Naive thymus-derived CD4-positive, alpha-beta T cell (primary cell): Measurements from ENCODE around the gene SRP54. TPM values are rescaled to one million over a fixed set of nuclear protein-coding genes. Genes with fewer than 3 reads are reported as not detected.
"Not testable (repeated sequence)": the region's sequence is repeated elsewhere in the genome, so short reads cannot be mapped to it uniquely, and the experiment has no call there.

Experiments
- ATAC-seq: fragments of 150-1000 bp; cut with Tn5 transposase; 2 replicates; pipeline ENCODE4 v1.10.0; 2021; ENCODE audit warnings: mild to moderate bottlenecking, moderate library complexity
- CTCF ChIA-PET: fragments of 350-600 bp; sonication (Branson Sonifier 250); formaldehyde crosslinking; loops from one replicate; lab custom pipeline; 2021; ENCODE audit warnings: antibody characterized with exemption; lab: Charles Lee
- POLR2A ChIA-PET: fragments of 350-600 bp; sonication (Branson Sonifier 250); formaldehyde crosslinking; loops from one replicate; lab custom pipeline; 2021; ENCODE audit warnings: antibody characterized with exemption, inconsistent platforms; lab: Charles Lee
- DNase-seq, 9 donors: peaks; one replicate each; pipeline versions ENCODE4 v3.0.0 to v3.0.0-alpha.2; 2020 to 2022; ENCODE audit warnings: mixed read lengths in 1 of 9
- H3K27ac ChIP-seq: one replicate; pipeline ENCODE4 v1.7.0; 2013; ENCODE audit warnings: mild to moderate bottlenecking, low read depth, low read length, moderate library complexity
- H3K27me3 ChIP-seq, 2 donors: one replicate each; pipeline ENCODE4 v1.7.0; 2013; ENCODE audit warnings: low read length in 2 of 2, mild to moderate bottlenecking in 2 of 2, moderate library complexity in 2 of 2; ENCODE audit not compliant: control insufficient read depth in 2 of 2, insufficient read depth in 2 of 2
- H3K36me3 ChIP-seq, 3 experiments: 1 replicate in 2 of 3; 2 replicates in 1 of 3; pipeline ENCODE4 v1.7.0; 2013; ENCODE audit warnings: low read length in 3 of 3, mild to moderate bottlenecking in 3 of 3, moderate library complexity in 1 of 3; ENCODE audit not compliant: insufficient read depth in 3 of 3, control insufficient read depth in 2 of 3
- H3K4me1 ChIP-seq, 2 donors: one replicate each; pipeline ENCODE4 v1.7.0; 2013; ENCODE audit warnings: low read length in 2 of 2, mild to moderate bottlenecking in 2 of 2, moderate library complexity in 1 of 2; ENCODE audit not compliant: control insufficient read depth in 2 of 2, insufficient read depth in 2 of 2
- H3K4me3 ChIP-seq: 2 replicates; pipeline ENCODE4 v1.7.0; 2013; ENCODE audit warnings: mild to moderate bottlenecking, low read length
- H3K9me3 ChIP-seq, 3 experiments: 1 replicate in 2 of 3; 2 replicates in 1 of 3; pipeline ENCODE4 v1.7.0; 2013; ENCODE audit warnings: low read length in 3 of 3; ENCODE audit not compliant: control insufficient read depth in 2 of 3
- H3K27ac Mint-ChIP-seq, 9 donors: one replicate each; pipeline ENCODE4 v1.8.0; 2020 to 2022; ENCODE audit warnings: mixed read lengths in 9 of 9, mild to moderate bottlenecking in 8 of 9, moderate library complexity in 5 of 9, inconsistent platforms in 2 of 9
- H3K27me3 Mint-ChIP-seq, 5 donors: one replicate each; pipeline ENCODE4 v1.8.0; 2021 to 2022; ENCODE audit warnings: mixed read lengths in 5 of 5, mild to moderate bottlenecking in 1 of 5
- H3K36me3 Mint-ChIP-seq, 5 donors: one replicate each; pipeline ENCODE4 v1.8.0; 2020 to 2022; ENCODE audit warnings: mixed read lengths in 5 of 5, mild to moderate bottlenecking in 3 of 5, inconsistent platforms in 1 of 5
- H3K4me1 Mint-ChIP-seq, 7 donors: one replicate each; pipeline ENCODE4 v1.8.0; 2020 to 2022; ENCODE audit warnings: mixed read lengths in 7 of 7, mild to moderate bottlenecking in 3 of 7, inconsistent platforms in 1 of 7
- H3K4me3 Mint-ChIP-seq, 10 donors: one replicate each; pipeline ENCODE4 v1.8.0; 2020 to 2022; ENCODE audit warnings: mild to moderate bottlenecking in 10 of 10, mixed read lengths in 10 of 10, moderate library complexity in 6 of 10, inconsistent platforms in 2 of 10
- H3K9me3 Mint-ChIP-seq, 11 donors: one replicate each; pipeline ENCODE4 v1.8.0; 2020 to 2022; ENCODE audit warnings: mixed read lengths in 11 of 11, mild to moderate bottlenecking in 4 of 11, inconsistent platforms in 1 of 11, moderate library complexity in 1 of 11
- intact Hi-C, 2 donors: fragments of 100-400 bp; cut with micrococcal nuclease; formaldehyde crosslinking; loops; one replicate each; pipeline ENCODE4 v1.15.1; 2023
- polyA plus RNA-seq, 2 donors: library from polyadenylated mRNA; unstranded; fragments of 300-500 nt; fragmentation: Illumina TruSeq; gene quantifications; one replicate each; pipeline ENCODE4 v1.2.3, GENCODE V29; 2021
- total RNA-seq, 6 experiments: library from RNA in 5 of 6; stranded (reverse) in 5 of 6; gene quantifications; 1 replicate in 5 of 6; 2 replicates in 1 of 6; pipeline ENCODE4 v1.2.3 and lab custom pipeline; 2021 to 2026

Gene SRP54
- total and polyA plus RNA-seq, 7 experiments from 2014 or later = 34.2 to 61.4 (median 40.0) TPM

GRCh38 chr14:35051796-35052195, 69.0 kb downstream of the SRP54 start:
- H3K4me3 ChIP-seq = no peak overlapping the region
- no peak overlapping the region for H3K27ac ChIP-seq
- Mint-ChIP-seq H3K27me3 (no peaks in the 10 kb centered on the region), H3K27ac (peak overlapping the region in 1 of 9 donors; percentile 58), H3K36me3 (peaks cover 4 to 18% (median 10%) of the 10 kb centered on the region in 5 donors), H3K9me3 (no peaks in the 10 kb centered on the region), H3K4me1 (peaks cover 9 to 30% (median 26%) of the 10 kb centered on the region in 7 donors), H3K4me3 (no peak overlapping the region)
- no peaks in the 10 kb centered on the region for H3K27me3 ChIP-seq
- CTCF ChIA-PET = no interaction called here
- POLR2A ChIA-PET = interaction anchor here (0.7 kb wide), 1 partner anchor 49 kb away, joined by 4 read pairs; no protein-coding TSS in a partner anchor
- peaks cover 10 to 11% of the 10 kb centered on the region in 2 donors for H3K4me1 ChIP-seq
- H3K36me3 ChIP-seq = peaks cover 0 to 6% (median 4%) of the 10 kb centered on the region in 3 experiments
- H3K9me3 ChIP-seq = no peaks in the 10 kb centered on the region
- ATAC-seq (no peak), DNase-seq (no peak)
- intact Hi-C loops = no loop called here

- ATAC-seq (no peak), DNase-seq (no peak)
- ChIA-PET CTCF (interaction anchor here (0.6 kb wide), 1 partner anchor 8 kb away, joined by 3 read pairs; no protein-coding TSS in a partner anchor), POLR2A (no interaction called here)
- H3K27me3 Mint-ChIP-seq = no peaks in the 10 kb centered on the region
- peaks cover 7 to 23% (median 12%) of the 10 kb centered on the region in 5 donors for H3K36me3 Mint-ChIP-seq
- Histone ChIP-seq H3K4me3 (no peak overlapping the region), H3K27ac (no peak overlapping the region), H3K9me3 (no peaks in the 10 kb centered on the region), H3K4me1 (peaks cover 1 to 5% of the 10 kb centered on the region in 2 donors), H3K36me3 (peaks cover 0 to 6% (median 4%) of the 10 kb centered on the region in 3 experiments), H3K27me3 (no peaks in the 10 kb centered on the region)
- no peaks in the 10 kb centered on the region for H3K9me3 Mint-ChIP-seq
- no peak overlapping the region for H3K27ac Mint-ChIP-seq
- no peak overlapping the region for H3K4me3 Mint-ChIP-seq
- intact Hi-C loops = no loop called here
- H3K4me1 Mint-ChIP-seq = peaks cover 12 to 29% (median 19%) of the 10 kb centered on the region in 7 donors
Observed at GRCh38 chr14:35052637-35053036, 69.8 kb downstream of the SRP54 start.

- peaks cover 0 to 21% (median 7%) of the 10 kb centered on the region in 7 donors for H3K4me1 Mint-ChIP-seq
- H3K27ac Mint-ChIP-seq = peak overlapping the region in 1 of 9 donors; percentile 56
- H3K36me3 ChIP-seq = peaks cover 0 to 29% (median 4%) of the 10 kb centered on the region in 3 experiments
- H3K4me1 ChIP-seq, DNase-seq, H3K27me3 ChIP-seq, intact Hi-C loops, ATAC-seq, H3K9me3 ChIP-seq, H3K9me3 Mint-ChIP-seq, H3K27me3 Mint-ChIP-seq, H3K4me3 ChIP-seq, H3K27ac ChIP-seq: not testable (repeated sequence)
- peak overlapping the region in 1 of 10 donors; percentile 35 for H3K4me3 Mint-ChIP-seq
- CTCF ChIA-PET = interaction anchor here (0.6 to 0.7 kb wide), 2 partner anchors 9 to 32 kb away, joined by 3 to 7 read pairs; no protein-coding TSS in a partner anchor
- H3K36me3 Mint-ChIP-seq = peaks cover 7 to 33% (median 27%) of the 10 kb centered on the region in 5 donors
- POLR2A ChIA-PET = interaction anchor here (0.5 kb wide), 1 partner anchor 106 kb away, joined by 3 read pairs; no protein-coding TSS in a partner anchor
Observed at GRCh38 chr14:35061113-35061791, 78.5 kb downstream of the SRP54 start.

- peaks cover 3 to 34% (median 24%) of the 10 kb centered on the region in 5 donors for H3K36me3 Mint-ChIP-seq
- H3K27ac Mint-ChIP-seq, H3K4me3 ChIP-seq, CTCF ChIA-PET, H3K27me3 Mint-ChIP-seq, intact Hi-C loops, H3K9me3 ChIP-seq, DNase-seq, ATAC-seq, H3K4me1 Mint-ChIP-seq, H3K4me3 Mint-ChIP-seq, H3K9me3 Mint-ChIP-seq, H3K27ac ChIP-seq, H3K4me1 ChIP-seq, H3K27me3 ChIP-seq: not testable (repeated sequence)
- H3K36me3 ChIP-seq = peaks cover 0 to 13% (median 0%) of the 10 kb centered on the region in 3 experiments
- POLR2A ChIA-PET = interaction anchor here (0.7 kb wide), 1 partner anchor 762 kb away, joined by 3 read pairs; no protein-coding TSS in a partner anchor
Observed at GRCh38 chr14:35065731-35066130, 82.9 kb downstream of the SRP54 start.

- Histone ChIP-seq H3K4me1 (no peaks in the 10 kb centered on the region), H3K4me3 (no peak overlapping the region), H3K36me3 (peaks cover 0 to 5% (median 0%) of the 10 kb centered on the region in 3 experiments), H3K27ac (no peak overlapping the region), H3K27me3 (no peaks in the 10 kb centered on the region), H3K9me3 (no peaks in the 10 kb centered on the region)
- H3K27ac Mint-ChIP-seq = peak overlapping the region in 1 of 9 donors; percentile 41
- peaks cover 3 to 42% (median 28%) of the 10 kb centered on the region in 5 donors for H3K36me3 Mint-ChIP-seq
- no peaks in the 10 kb centered on the region for H3K9me3 Mint-ChIP-seq
- ATAC-seq (no peak), DNase-seq (no peak)
- CTCF ChIA-PET = no interaction called here
- peaks cover 0 to 6% (median 0%) of the 10 kb centered on the region in 7 donors for H3K4me1 Mint-ChIP-seq
- no peak overlapping the region for H3K4me3 Mint-ChIP-seq
- no peaks in the 10 kb centered on the region for H3K27me3 Mint-ChIP-seq
- POLR2A ChIA-PET = no interaction called here
- intact Hi-C loops = no loop called here
Observed at GRCh38 chr14:35068238-35069012, 85.6 kb downstream of the SRP54 start.

GRCh38 chr14:35072226-35072625, 89.4 kb downstream of the SRP54 start:
- Mint-ChIP-seq H3K27me3 (no peaks in the 10 kb centered on the region), H3K27ac (no peak overlapping the region), H3K4me1 (peaks cover 0 to 10% (median 0%) of the 10 kb centered on the region in 7 donors), H3K4me3 (no peak overlapping the region), H3K9me3 (no peaks in the 10 kb centered on the region), H3K36me3 (peaks cover 6 to 49% (median 30%) of the 10 kb centered on the region in 5 donors)
- Histone ChIP-seq H3K9me3 (no peaks in the 10 kb centered on the region), H3K36me3 (peaks cover 0 to 15% (median 0%) of the 10 kb centered on the region in 3 experiments), H3K27me3 (no peaks in the 10 kb centered on the region), H3K4me3 (no peak overlapping the region), H3K4me1 (no peaks in the 10 kb centered on the region), H3K27ac (no peak overlapping the region)
- ChIA-PET POLR2A (interaction anchor here (0.7 kb wide), 1 partner anchor 25 kb away, joined by 3 read pairs; no protein-coding TSS in a partner anchor), CTCF (interaction anchor here (0.6 kb wide), 1 partner anchor 223 kb away, joined by 3 read pairs; no protein-coding TSS in a partner anchor)
- intact Hi-C loops = no loop called here
- ATAC-seq (no peak), DNase-seq (no peak)
